22Rv1 (cell line): Measurements from ENCODE around the gene IMPDH1.

Source experiments
- ZFX ChIP-seq: fragments of 450-650 bp; IDR thresholded peaks from 2 replicates; pipeline ENCODE4 v1.6.1; 2017; ENCODE audit warnings: antibody characterized with exemption, borderline replicate concordance
- TF ChIP-seq, protein P1 (sequence below): fragments of 450-650 bp; IDR thresholded peaks from 2 replicates; pipeline ENCODE4 v1.5.1; 2017; ENCODE audit warnings: mild to moderate bottlenecking

- TF ChIP-seq, protein P1, sequence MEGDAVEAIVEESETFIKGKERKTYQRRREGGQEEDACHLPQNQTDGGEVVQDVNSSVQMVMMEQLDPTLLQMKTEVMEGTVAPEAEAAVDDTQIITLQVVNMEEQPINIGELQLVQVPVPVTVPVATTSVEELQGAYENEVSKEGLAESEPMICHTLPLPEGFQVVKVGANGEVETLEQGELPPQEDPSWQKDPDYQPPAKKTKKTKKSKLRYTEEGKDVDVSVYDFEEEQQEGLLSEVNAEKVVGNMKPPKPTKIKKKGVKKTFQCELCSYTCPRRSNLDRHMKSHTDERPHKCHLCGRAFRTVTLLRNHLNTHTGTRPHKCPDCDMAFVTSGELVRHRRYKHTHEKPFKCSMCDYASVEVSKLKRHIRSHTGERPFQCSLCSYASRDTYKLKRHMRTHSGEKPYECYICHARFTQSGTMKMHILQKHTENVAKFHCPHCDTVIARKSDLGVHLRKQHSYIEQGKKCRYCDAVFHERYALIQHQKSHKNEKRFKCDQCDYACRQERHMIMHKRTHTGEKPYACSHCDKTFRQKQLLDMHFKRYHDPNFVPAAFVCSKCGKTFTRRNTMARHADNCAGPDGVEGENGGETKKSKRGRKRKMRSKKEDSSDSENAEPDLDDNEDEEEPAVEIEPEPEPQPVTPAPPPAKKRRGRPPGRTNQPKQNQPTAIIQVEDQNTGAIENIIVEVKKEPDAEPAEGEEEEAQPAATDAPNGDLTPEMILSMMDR, result no peak
- no peak for TF ChIP-seq ZFX
These were observed 13.1 kb upstream of the IMPDH1 start for GRCh38 chr7:128422842-128423241.
